Colonic mucosa (tissue), 4 donors: ENCODE results near the gene ACTN2. TPM values are rescaled to one million over a fixed set of nuclear protein-coding genes. Genes with fewer than 3 reads are reported as not detected.

Source experiments
- DNase-seq: peaks from one replicate; pipeline ENCODE4 v3.0.0-alpha.2; 2020
- H3K27ac ChIP-seq: fragments of 200-600 bp; one replicate; pipeline ENCODE4 v1.8.0; 2021
- H3K27me3 ChIP-seq: fragments of 200-600 bp; one replicate; pipeline ENCODE4 v1.8.0; 2021
- H3K36me3 ChIP-seq: fragments of 200-600 bp; one replicate; pipeline ENCODE4 v1.8.0; 2021
- H3K4me1 ChIP-seq: fragments of 200-600 bp; one replicate; pipeline ENCODE4 v1.8.0; 2021; ENCODE audit warnings: mild to moderate bottlenecking
- H3K4me3 ChIP-seq: fragments of 200-600 bp; one replicate; pipeline ENCODE4 v1.8.0; 2021
- H3K9ac ChIP-seq, 2 donors: one replicate each; pipeline ENCODE4 v1.7.0; 2013; ENCODE audit warnings: control low read depth in 2 of 2, low read depth in 2 of 2, low read length in 2 of 2
- H3K9me3 ChIP-seq: fragments of 200-600 bp; one replicate; pipeline ENCODE4 v1.8.0; 2021
- CTCF ChIP-seq: fragments of 200-600 bp; IDR thresholded peaks from one replicate; pipeline ENCODE4 v1.8.0; 2022; ENCODE audit warnings: antibody characterized with exemption, mild to moderate bottlenecking
- intact Hi-C: fragments of 100-400 bp; cut with DNase I; formaldehyde crosslinking; loops from one replicate; pipeline ENCODE4 v1.14.1; 2022
- total RNA-seq, 2 donors: library from RNA; stranded (reverse); fragmentation: NEBNext Ultra II Directional in 1 of 2; extraction: Animal tissue kit (Norgen Biotek cat#: 25700) in 1 of 2; gene quantifications; one replicate each; pipeline ENCODE4 v1.2.1, GENCODE V29; 2021
- donor health status: healthy.
- donor health status: DM: no; HTN: no; CAD: no.
- donor health status: DM: no; HTN: no; CAD: no.

ACTN2 gene
- total RNA-seq, 2 donors from 2014 or later: 0.05 to 0.72 TPM

GRCh38 chr1:236753516-236753915 lies 67.2 kb downstream of the ACTN2 start:
- intact Hi-C loops: no loop called here

GRCh38 chr1:236753964-236754363 lies 67.7 kb downstream of the ACTN2 start:
- Histone ChIP-seq H3K9me3 (no peaks in the 10 kb centered on the region), H3K27me3 (no peaks in the 10 kb centered on the region), H3K36me3 (no peaks in the 10 kb centered on the region), H3K9ac (no peak overlapping the region), H3K4me1 (no peaks in the 10 kb centered on the region), H3K27ac (no peak overlapping the region), H3K4me3 (no peak overlapping the region)
- intact Hi-C loops: no loop called here
- TF ChIP-seq CTCF: no peak
- DNase-seq: no peak

More at GRCh38 chr1:236753516-236753915, 67.2 kb downstream of the ACTN2 start:
- H3K27ac ChIP-seq: no peak overlapping the region
- DNase-seq: no peak
- no peak for TF ChIP-seq CTCF
- H3K9ac ChIP-seq: no peak overlapping the region
- H3K36me3 ChIP-seq: no peaks in the 10 kb centered on the region
- no peaks in the 10 kb centered on the region for H3K27me3 ChIP-seq
- H3K4me1 ChIP-seq: no peaks in the 10 kb centered on the region
- H3K4me3 ChIP-seq: no peak overlapping the region
- no peaks in the 10 kb centered on the region for H3K9me3 ChIP-seq

- no peak overlapping the region for H3K27ac ChIP-seq
- no peaks in the 10 kb centered on the region for H3K4me1 ChIP-seq
- no peak overlapping the region for H3K9ac ChIP-seq
- no peak for TF ChIP-seq CTCF
- H3K9me3 ChIP-seq: no peaks in the 10 kb centered on the region
- DNase-seq: no peak
- H3K36me3 ChIP-seq: no peaks in the 10 kb centered on the region
- intact Hi-C loops: no loop called here
- no peak overlapping the region for H3K4me3 ChIP-seq
- no peaks in the 10 kb centered on the region for H3K27me3 ChIP-seq
Measured at GRCh38 chr1:236754525-236755210, 68.4 kb downstream of the ACTN2 start.

- Histone ChIP-seq H3K27ac (no peak overlapping the region), H3K4me1 (no peaks in the 10 kb centered on the region), H3K27me3 (no peaks in the 10 kb centered on the region), H3K9me3 (no peaks in the 10 kb centered on the region), H3K36me3 (no peaks in the 10 kb centered on the region), H3K4me3 (no peak overlapping the region), H3K9ac (no peak overlapping the region)
- TF ChIP-seq CTCF: no peak
- intact Hi-C loops: loop anchor here (2.0 kb wide), 1 partner anchor 111 kb away; no protein-coding TSS in a partner anchor
- DNase-seq: no peak
Measured at GRCh38 chr1:236757640-236758039, 71.3 kb downstream of the ACTN2 start.

GRCh38 chr1:236759252-236759859 lies 73.1 kb downstream of the ACTN2 start:
- H3K27me3 ChIP-seq: no peaks in the 10 kb centered on the region
- H3K27ac ChIP-seq: no peak overlapping the region
- H3K36me3 ChIP-seq: no peaks in the 10 kb centered on the region
- TF ChIP-seq CTCF: peak; percentile 57
- no peak for DNase-seq
- H3K4me3 ChIP-seq: no peak overlapping the region
- no peak overlapping the region for H3K9ac ChIP-seq
- no peaks in the 10 kb centered on the region for H3K9me3 ChIP-seq
- intact Hi-C loops: loop anchor here (2.0 kb wide), 1 partner anchor 109 kb away; no protein-coding TSS in a partner anchor
- H3K4me1 ChIP-seq: no peaks in the 10 kb centered on the region
